D721Med (cell line): ENCODE data around the gene PEF1.

Source experiments
- DNase-seq: peaks from one replicate; pipeline ENCODE4 v3.0.0; 2011; ENCODE audit warnings: low spot score; ENCODE audit not compliant: insufficient read length
- FAIRE-seq: peaks from 2 replicates; lab custom pipeline; 2011; peaks lifted over from hg19 to GRCh38; lab: Jason Lieb, UNC
- TF ChIP-seq, protein P1 (sequence below): IDR thresholded peaks from 2 replicates; pipeline ENCODE4 v1.5.1; 2012; ENCODE audit warnings: mild to moderate bottlenecking, control low read depth; ENCODE audit not compliant: insufficient read depth; ENCODE audit errors: missing control alignments

Gene PEF1

DNA sequence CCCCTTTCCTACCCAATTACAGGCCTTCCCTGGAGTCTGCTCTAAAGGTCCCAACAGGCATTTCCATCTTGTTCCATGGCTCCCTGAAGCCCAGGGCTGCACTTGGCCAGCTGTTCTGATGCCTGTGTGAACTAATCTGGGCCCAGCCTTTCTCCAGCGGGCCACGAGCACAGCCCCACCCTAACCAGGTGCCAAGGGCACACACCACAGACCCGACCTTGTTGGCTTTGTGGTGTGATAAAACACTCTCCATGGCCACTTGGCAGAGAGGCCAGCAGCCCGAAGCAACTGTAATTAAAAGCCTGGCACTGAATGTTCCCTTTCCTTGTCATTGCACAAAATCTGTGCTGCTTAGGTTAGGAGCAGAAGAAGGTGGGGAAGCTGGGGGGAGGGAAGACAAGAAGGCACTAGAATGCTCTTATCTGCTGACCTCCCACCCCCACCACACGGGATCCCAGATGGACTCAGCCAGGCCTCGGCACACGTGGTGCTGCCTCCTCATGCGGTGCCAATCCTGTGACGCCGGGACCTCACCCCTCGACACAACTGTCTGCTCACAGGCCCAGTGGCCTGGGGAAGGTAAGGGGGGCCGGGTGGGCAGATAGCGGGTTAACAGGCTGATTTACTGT lies 17.3 kb downstream of the PEF1 start:
- DNase-seq (no peak), FAIRE-seq (no peak)
- TF ChIP-seq, protein P1, sequence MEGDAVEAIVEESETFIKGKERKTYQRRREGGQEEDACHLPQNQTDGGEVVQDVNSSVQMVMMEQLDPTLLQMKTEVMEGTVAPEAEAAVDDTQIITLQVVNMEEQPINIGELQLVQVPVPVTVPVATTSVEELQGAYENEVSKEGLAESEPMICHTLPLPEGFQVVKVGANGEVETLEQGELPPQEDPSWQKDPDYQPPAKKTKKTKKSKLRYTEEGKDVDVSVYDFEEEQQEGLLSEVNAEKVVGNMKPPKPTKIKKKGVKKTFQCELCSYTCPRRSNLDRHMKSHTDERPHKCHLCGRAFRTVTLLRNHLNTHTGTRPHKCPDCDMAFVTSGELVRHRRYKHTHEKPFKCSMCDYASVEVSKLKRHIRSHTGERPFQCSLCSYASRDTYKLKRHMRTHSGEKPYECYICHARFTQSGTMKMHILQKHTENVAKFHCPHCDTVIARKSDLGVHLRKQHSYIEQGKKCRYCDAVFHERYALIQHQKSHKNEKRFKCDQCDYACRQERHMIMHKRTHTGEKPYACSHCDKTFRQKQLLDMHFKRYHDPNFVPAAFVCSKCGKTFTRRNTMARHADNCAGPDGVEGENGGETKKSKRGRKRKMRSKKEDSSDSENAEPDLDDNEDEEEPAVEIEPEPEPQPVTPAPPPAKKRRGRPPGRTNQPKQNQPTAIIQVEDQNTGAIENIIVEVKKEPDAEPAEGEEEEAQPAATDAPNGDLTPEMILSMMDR, result no peak

DNA sequence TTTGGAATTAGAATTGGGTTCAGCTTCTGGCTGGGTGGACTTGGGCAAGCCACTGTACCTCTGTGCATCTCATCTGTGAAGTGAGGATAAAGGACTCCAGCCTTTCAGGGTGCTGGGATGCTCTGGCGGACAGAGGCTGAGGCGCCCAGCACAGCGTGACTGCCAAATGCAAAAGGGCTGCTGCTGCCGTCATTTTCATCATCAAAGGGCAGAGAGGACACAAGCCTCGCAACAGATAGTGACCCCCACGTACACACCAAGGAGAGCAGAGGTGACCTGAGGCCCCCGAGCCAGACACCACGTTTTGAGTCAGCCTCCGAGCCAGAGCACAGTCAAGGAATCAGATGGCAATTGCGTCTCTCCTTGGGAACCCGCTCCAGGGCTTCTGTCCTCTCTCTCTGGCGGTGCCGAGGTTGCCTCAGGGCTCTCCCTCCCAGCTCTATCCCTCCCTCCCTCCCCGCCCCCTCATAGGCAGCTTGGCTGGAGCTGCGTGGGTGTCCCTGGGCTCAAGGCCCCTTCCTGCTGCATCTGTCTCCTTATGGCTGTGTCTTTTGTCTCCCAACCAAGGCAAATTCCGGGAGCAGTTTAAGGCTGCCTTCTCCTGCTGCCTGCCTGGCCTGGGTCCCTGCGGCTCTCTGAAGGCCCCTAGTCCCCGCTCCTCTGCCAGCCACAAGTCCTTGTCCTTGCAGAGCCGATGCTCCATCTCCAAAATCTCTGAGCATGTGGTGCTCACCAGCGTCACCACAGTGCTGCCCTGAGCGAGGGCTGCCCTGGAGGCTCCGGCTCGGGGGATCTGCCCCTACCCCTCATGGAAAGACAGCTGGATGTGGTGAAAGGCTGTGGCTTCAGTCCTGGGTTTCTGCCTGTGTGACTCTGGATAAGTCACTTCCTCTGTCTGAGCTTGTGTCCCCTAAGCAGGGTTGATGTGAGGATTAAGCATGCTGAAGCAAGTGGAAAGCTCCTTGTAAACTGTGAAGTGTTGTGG lies 18.2 kb downstream of the PEF1 start:
- FAIRE-seq, result no peak
- DNase-seq, result no peak
- TF ChIP-seq, protein P1, result no peak

DNA sequence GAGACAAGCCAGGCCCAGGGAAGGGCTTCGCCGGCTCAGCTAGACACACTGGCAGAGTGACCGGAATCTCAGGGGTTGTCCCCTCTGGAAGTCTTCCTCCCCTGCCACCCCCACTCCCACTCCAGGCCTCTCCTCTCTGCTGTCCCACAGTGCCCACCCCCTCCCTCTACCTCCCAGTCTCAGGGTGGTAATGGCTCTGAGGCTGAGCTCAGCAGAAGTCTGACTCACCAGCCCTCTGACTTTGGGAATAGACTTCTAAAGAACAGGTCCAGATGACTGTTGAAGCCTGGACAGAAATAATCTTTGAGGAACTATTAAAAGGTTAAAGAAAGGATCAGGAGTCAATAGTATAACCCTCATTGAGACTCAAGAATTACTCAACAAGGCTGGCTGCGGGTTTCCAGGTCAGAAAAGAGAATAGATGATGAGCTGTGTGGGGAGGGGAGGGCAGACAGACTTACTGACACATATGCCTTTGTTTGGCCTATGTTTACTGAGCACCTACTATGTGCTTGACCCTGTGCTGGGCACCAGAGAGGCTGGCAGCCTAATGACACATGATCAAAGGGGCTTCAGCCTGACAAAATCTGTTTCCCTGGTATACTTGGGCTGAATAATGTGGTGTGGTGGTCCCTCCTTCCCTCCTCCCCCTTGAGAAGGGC lies 19.0 kb downstream of the PEF1 start:
- FAIRE-seq (no peak), DNase-seq (no peak)

DNA sequence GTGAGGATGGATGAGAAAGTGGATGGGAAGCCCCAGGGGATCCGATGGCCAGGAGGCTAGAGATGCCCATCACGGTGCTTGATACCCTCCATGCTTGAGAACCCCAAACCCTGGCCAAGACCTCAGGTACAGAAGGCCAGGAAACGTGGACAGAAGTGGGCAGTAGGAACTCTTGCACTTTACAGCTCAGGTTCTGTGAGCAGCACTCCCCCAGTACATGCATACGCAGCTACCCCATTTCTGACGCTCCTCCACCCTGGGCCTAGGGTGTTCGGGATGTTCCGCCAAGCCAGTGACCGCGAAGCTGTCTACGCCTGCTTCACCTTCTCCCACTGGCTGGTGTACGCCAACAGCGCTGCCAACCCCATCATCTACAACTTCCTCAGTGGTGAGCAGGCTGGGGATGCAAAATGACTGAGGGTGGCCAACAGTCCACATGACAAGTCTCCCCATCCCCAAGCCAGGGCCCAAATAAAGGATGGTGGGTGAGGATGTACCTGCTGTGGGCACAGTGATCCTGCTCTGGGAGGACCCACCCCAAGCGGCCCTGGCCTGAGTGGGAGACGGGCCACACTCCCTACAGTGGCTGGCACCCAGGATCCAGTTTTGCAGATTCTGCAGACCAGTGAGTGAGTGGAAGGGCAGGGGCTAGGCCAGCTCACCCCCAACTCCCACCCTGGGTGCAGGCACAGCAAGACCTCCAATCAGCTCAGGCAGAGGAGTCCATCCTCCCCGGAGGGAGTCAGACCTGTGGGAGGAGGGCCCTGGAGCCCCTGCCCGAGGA lies 19.8 kb downstream of the PEF1 start:
- DNase-seq (no peak), FAIRE-seq (no peak)
- TF ChIP-seq, protein P1, result no peak

More for the DNA sequence above, 19.0 kb downstream of the PEF1 start:
- TF ChIP-seq, protein P1, result no peak

DNA sequence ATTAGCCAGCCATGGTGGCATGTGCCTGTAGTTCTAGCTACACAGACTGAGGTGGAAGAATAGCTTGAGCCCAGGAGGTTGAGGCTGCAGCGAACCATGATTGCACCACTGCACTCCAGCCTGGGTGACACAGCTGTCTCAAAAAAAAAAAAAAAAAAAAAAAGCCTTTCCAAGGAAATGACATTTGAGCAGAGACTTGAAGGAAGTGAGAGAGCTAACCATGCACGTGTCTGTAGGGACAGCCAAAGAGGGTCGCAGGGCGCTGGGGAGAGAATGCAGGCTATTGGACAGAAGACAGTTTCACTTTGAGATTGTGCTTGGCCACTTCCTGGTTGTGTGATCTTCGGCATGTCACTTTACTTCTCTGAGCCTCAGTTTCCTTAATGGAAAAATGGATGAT lies 20.4 kb downstream of the PEF1 start:
- DNase-seq (no peak), FAIRE-seq (no peak)
- TF ChIP-seq, protein P1, result no peak

DNA sequence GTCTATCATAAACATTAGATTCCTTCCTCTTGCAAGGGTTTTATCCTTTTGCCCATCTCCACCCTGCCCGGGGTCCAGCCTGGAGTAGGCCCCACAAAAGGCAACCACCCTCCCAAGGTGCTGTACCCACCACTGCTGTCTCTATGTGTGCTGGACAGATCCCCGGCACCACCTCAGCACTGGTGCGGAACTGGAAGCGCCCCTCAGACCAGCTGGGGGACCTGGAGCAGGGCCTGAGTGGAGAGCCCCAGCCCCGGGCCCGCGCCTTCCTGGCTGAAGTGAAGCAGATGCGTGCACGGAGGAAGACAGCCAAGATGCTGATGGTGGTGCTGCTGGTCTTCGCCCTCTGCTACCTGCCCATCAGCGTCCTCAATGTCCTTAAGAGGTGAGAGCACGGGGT lies 21.3 kb downstream of the PEF1 start:
- no peak for FAIRE-seq
- DNase-seq, result no peak
- TF ChIP-seq, protein P1, result no peak
